PC-9 (cell line): Measurements from ENCODE around the gene QRICH2. TPM values are rescaled to one million over a fixed set of nuclear protein-coding genes. Genes with fewer than 3 reads are reported as not detected.

Experiments used
- BruUV-seq: library from RNA; stranded (reverse); fragments of 400-500 nt; replicated peaks from 2 replicates; lab custom pipeline; 2021; lab: Mats Ljungman, UMichigan
- CTCF ChIA-PET: fragments of 300-600 bp; sonication (Branson Sonifier 250); formaldehyde crosslinking; loops from one replicate; lab custom pipeline; 2022; ENCODE audit warnings: antibody characterized with exemption; lab: Charles Lee
- POLR2A ChIA-PET: fragments of 300-600 bp; sonication (Branson Sonifier 250); formaldehyde crosslinking; loops from one replicate; lab custom pipeline; 2022; ENCODE audit warnings: antibody characterized with exemption; ENCODE audit not compliant: unreplicated experiment; lab: Charles Lee
- DNase-seq, 2 experiments: peaks; one replicate each; pipeline versions ENCODE4 v3.0.0 to v3.0.0-alpha.2; 2015 to 2022; ENCODE audit warnings: mixed read lengths in 1 of 2
- H2AFZ ChIP-seq: fragments of 200-600 bp; sonication (generic); 2 replicates; pipeline ENCODE4 v1.8.1; 2017; ENCODE audit warnings: antibody characterized with exemption
- H3F3A ChIP-seq: fragments of 200-600 bp; sonication (generic); 2 replicates; pipeline ENCODE4 v1.8.1; 2017; ENCODE audit warnings: antibody characterized with exemption, mild to moderate bottlenecking, low read depth; ENCODE audit not compliant: insufficient read depth
- H3K27ac ChIP-seq: fragments of 200-600 bp; sonication (generic); 2 replicates; pipeline ENCODE4 v1.6.1; 2016; ENCODE audit warnings: mixed run types
- H3K27me3 ChIP-seq: fragments of 200-600 bp; sonication (generic); 2 replicates; pipeline ENCODE4 v1.6.1; 2016; ENCODE audit warnings: low read depth, mixed run types; ENCODE audit not compliant: insufficient read depth
- H3K36me3 ChIP-seq: fragments of 200-600 bp; sonication (generic); 2 replicates; pipeline ENCODE4 v1.6.1; 2016; ENCODE audit warnings: low read depth, mixed run types
- H3K4me1 ChIP-seq: fragments of 200-600 bp; sonication (generic); replicated peaks from 2 replicates; pipeline ENCODE4 v1.6.1; 2016; ENCODE audit warnings: mixed run types; ENCODE audit not compliant: insufficient read depth
- H3K4me2 ChIP-seq: fragments of 200-600 bp; sonication (generic); 2 replicates; pipeline ENCODE4 v1.6.1; 2017; ENCODE audit warnings: mixed run types
- H3K4me3 ChIP-seq: fragments of 200-600 bp; sonication (generic); 2 replicates; pipeline ENCODE4 v1.6.1; 2016; ENCODE audit warnings: mixed run types
- H3K79me2 ChIP-seq: fragments of 200-600 bp; sonication (generic); 2 replicates; pipeline ENCODE4 v1.6.1; 2017; ENCODE audit warnings: low read depth, mixed run types
- H3K9me2 ChIP-seq: fragments of 200-600 bp; sonication (generic); 2 replicates; pipeline ENCODE4 v1.8.1; 2017; ENCODE audit warnings: mild to moderate bottlenecking; ENCODE audit not compliant: insufficient read depth
- H3K9me3 ChIP-seq: fragments of 200-600 bp; sonication (generic); 2 replicates; pipeline ENCODE4 v1.8.1; 2016; ENCODE audit warnings: low read depth; ENCODE audit not compliant: insufficient read depth
- H4K20me1 ChIP-seq: fragments of 200-600 bp; sonication (generic); 2 replicates; pipeline ENCODE4 v1.8.1; 2017; ENCODE audit not compliant: insufficient read depth
- CTCF ChIP-seq: fragments of 200-600 bp; sonication (generic); conservative IDR thresholded peaks from 2 replicates; pipeline ENCODE4 v1.6.1; 2017; ENCODE audit warnings: mixed run types, antibody characterized with exemption, mild to moderate bottlenecking, moderate library complexity
- EZH2 ChIP-seq: fragments of 200-600 bp; sonication (generic); IDR thresholded peaks from 2 replicates; pipeline ENCODE4 v1.8.0; 2017; ENCODE audit warnings: antibody characterized with exemption, low read depth
- intact Hi-C: fragments of 100-400 bp; cut with micrococcal nuclease; formaldehyde crosslinking; loops from one replicate; pipeline ENCODE4 v1.10.0; 2022; ENCODE audit not compliant: unreplicated experiment
- total RNA-seq: library from RNA; stranded (reverse); gene quantifications from 2 replicates; pipeline ENCODE4 v1.2.3, GENCODE V29; 2021

The QRICH2 gene
- total RNA-seq, 1 experiment from 2014 or later, result 3.3 TPM

GRCh38 chr17:76267051-76267576, 41.0 kb downstream of the QRICH2 start:
- Histone ChIP-seq H2AFZ (no peak overlapping the region), H3K36me3 (no peaks in the 10 kb centered on the region), H3K9me2 (no peaks in the 10 kb centered on the region), H3K9me3 (no peaks in the 10 kb centered on the region), H3K4me3 (peak overlapping the region; percentile 77; the same call in 1 of the 2 replicates), H4K20me1 (peaks cover 5% of the 10 kb centered on the region; the same call in 1 of the 2 replicates), H3F3A (peaks cover 23% of the 10 kb centered on the region), H3K79me2 (peaks cover 42% of the 10 kb centered on the region), H3K4me2 (peak overlapping the region; percentile 91), H3K27ac (0 out of 2 replicates have a peak overlapping the region, but pooled peaks have one; percentile 1), H3K27me3 (no peaks in the 10 kb centered on the region), H3K4me1 (peaks cover 42% of the 10 kb centered on the region)
- ChIA-PET POLR2A (interaction anchor here (0.6 kb wide), 3 partner anchors 70 to 325 kb away, joined by 3 to 12 read pairs (median 3); no protein-coding TSS in a partner anchor), CTCF (interaction anchor here (0.7 kb wide), 1 partner anchor 126 kb away, joined by 9 read pairs; the partner anchor contains the start of gene FOXJ1)
- intact Hi-C loops, result no loop called here
- no TSS peak for BruUV-seq
- TF ChIP-seq EZH2 (no peak), CTCF (no peak)
- DNase-seq, result no peak

DNA sequence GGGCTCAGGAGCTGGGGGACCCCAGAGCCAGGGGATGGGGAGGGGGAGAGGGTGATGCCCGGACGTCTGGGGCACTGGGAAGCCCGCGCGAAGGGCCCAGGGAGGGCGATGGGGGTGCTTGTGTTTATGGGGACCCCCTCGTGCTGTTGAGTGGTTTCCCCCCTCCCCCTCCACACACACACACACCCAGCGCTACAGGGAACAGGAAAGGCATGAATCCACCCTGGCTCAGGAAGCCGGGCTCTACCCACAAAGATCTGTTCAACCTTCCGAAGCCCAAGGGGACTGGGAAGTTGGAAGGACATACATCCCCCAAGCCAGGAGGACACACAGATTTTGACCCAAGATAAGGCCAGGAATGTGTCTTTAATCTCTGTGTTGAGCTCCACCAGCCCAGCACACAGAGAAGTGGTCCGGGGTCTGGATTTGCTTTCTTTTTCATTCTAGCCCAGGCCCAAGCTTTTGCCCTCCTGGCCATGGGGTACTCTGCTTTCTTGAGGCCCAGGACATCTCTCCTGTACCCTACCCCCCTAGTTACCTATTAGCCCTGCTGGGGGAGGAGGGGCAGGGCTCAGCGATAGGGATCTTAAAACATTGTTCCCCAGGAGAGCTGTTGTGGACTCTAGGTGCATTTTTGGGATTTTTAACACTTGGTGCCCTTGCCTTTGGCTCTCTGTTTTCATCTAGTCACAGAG, 41.7 kb downstream of the QRICH2 start:
- ChIA-PET CTCF (interaction anchor here (0.7 kb wide), 1 partner anchor 125 kb away, joined by 9 read pairs; the partner anchor contains the start of gene FOXJ1), POLR2A (interaction anchor here (0.6 kb wide), 1 partner anchor 69 kb away, joined by 3 read pairs; no protein-coding TSS in a partner anchor)
- Histone ChIP-seq H3K9me3 (no peaks in the 10 kb centered on the region), H3F3A (peaks cover 25% of the 10 kb centered on the region), H3K36me3 (no peaks in the 10 kb centered on the region), H3K79me2 (peaks cover 42% of the 10 kb centered on the region), H3K27ac (0 out of 2 replicates have a peak overlapping the region, but pooled peaks have one; percentile 1), H3K4me3 (peak overlapping the region; percentile 77), H3K4me2 (peak overlapping the region; percentile 91), H4K20me1 (peaks cover 5% of the 10 kb centered on the region; the same call in 1 of the 2 replicates), H3K9me2 (no peaks in the 10 kb centered on the region), H3K27me3 (no peaks in the 10 kb centered on the region), H2AFZ (no peak overlapping the region), H3K4me1 (peaks cover 49% of the 10 kb centered on the region)
- intact Hi-C loops, result no loop called here
- DNase-seq, result no peak
- TF ChIP-seq CTCF (no peak), EZH2 (no peak)
- BruUV-seq, result TSS peak; percentile 49

DNA sequence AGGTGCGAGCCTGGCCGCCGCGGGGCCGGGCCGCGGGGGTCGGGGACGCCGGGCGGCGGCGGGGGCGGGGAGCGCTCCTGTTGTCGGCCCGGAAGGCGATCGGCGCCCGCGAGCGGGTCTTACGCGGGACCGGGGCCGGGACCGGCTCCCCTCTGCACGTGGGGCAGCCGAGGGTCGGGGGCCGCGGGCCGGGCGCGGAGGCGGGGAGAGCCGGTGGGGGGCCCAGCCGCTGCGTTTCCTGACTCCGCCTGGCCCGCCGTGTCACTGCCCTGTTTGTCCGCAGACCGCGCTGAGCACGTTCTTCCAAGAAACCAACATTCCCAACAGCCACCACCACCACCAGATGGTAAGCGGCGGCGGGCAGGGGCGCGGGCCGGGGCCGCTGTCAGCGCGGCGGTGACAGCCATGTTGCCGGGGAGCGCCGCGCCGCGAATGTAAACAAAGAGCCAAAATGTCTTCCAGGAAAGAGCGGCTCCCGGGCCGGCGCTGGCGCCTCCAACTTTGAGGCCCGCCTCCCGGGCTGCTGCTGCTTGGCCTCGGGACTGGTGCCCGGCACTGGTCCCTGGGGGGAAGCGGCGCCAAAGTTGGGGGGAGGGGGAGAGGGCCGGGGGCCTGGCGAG, 42.3 kb downstream of the QRICH2 start:
- Histone ChIP-seq H3K4me2 (peak overlapping the region; percentile 91), H3K79me2 (peaks cover 42% of the 10 kb centered on the region), H3K4me1 (peaks cover 56% of the 10 kb centered on the region), H4K20me1 (peaks cover 5% of the 10 kb centered on the region; the same call in 1 of the 2 replicates), H2AFZ (no peak overlapping the region), H3K27me3 (no peaks in the 10 kb centered on the region), H3K9me2 (no peaks in the 10 kb centered on the region), H3K27ac (no peak overlapping the region), H3K36me3 (no peaks in the 10 kb centered on the region), H3K9me3 (no peaks in the 10 kb centered on the region), H3F3A (peaks cover 25% of the 10 kb centered on the region), H3K4me3 (peak overlapping the region; percentile 77)
- POLR2A ChIA-PET, result interaction anchor here (0.6 to 0.8 kb wide), 3 partner anchors 33 to 193 kb away, joined by 3 to 8 read pairs (median 3); no protein-coding TSS in a partner anchor
- no peak for TF ChIP-seq CTCF
- no peak for TF ChIP-seq EZH2
- intact Hi-C loops, result no loop called here
- DNase-seq, result no peak
- CTCF ChIA-PET, result no interaction called here
- no TSS peak for BruUV-seq
